Astrocyte (in vitro differentiated cells and primary cell): ENCODE measurements around the gene STARD13. TPM values are rescaled to one million over a fixed set of nuclear protein-coding genes. Genes with fewer than 3 reads are reported as not detected.
"Not testable (repeated sequence)": the region's sequence is repeated elsewhere in the genome, so short reads cannot be mapped to it uniquely, and the experiment has no call there.

Source experiments
- DNase-seq: peaks from one replicate; pipeline ENCODE4 v3.0.0-alpha.2; 2010; ENCODE audit warnings: low read depth
- FAIRE-seq: peaks from 2 replicates; lab custom pipeline; 2011; peaks lifted over from hg19 to GRCh38; lab: Jason Lieb, UNC
- H2AFZ ChIP-seq: 2 replicates; pipeline ENCODE4 v1.6.0; 2012; ENCODE audit warnings: low read depth, low read length, inconsistent platforms
- H3K27ac ChIP-seq: 2 replicates; pipeline ENCODE4 v1.5.1; 2011; ENCODE audit warnings: low read depth, low read length, inconsistent platforms
- H3K27me3 ChIP-seq: 2 replicates; pipeline ENCODE4 v1.6.0; 2011; ENCODE audit warnings: low read length, inconsistent platforms; ENCODE audit not compliant: insufficient read depth
- H3K36me3 ChIP-seq: 2 replicates; pipeline ENCODE4 v1.5.1; 2011; ENCODE audit warnings: low read length, inconsistent platforms; ENCODE audit not compliant: insufficient read depth
- H3K4me1 ChIP-seq: 2 replicates; pipeline ENCODE4 v1.5.1; 2011; ENCODE audit warnings: low read length, inconsistent platforms; ENCODE audit not compliant: insufficient read depth
- H3K4me2 ChIP-seq: 2 replicates; pipeline ENCODE4 v1.6.0; 2012; ENCODE audit warnings: low read length, inconsistent platforms
- H3K4me3 ChIP-seq: 2 replicates; pipeline ENCODE4 v1.5.1; 2011; ENCODE audit warnings: low read depth, mild to moderate bottlenecking, low read length, inconsistent platforms; ENCODE audit not compliant: insufficient read depth
- H3K79me2 ChIP-seq: 2 replicates; pipeline ENCODE4 v1.6.0; 2012; ENCODE audit warnings: mild to moderate bottlenecking, low read length, inconsistent platforms; ENCODE audit not compliant: insufficient read depth
- H3K9ac ChIP-seq: 2 replicates; pipeline ENCODE4 v1.6.0; 2012; ENCODE audit warnings: mild to moderate bottlenecking, low read length, inconsistent platforms
- H3K9me3 ChIP-seq: 2 replicates; pipeline ENCODE4 v1.5.1; 2012; ENCODE audit warnings: low read depth, mild to moderate bottlenecking, low read length, inconsistent platforms; ENCODE audit not compliant: insufficient read depth
- H4K20me1 ChIP-seq: 2 replicates; pipeline ENCODE4 v1.6.0; 2012; ENCODE audit warnings: low read length, inconsistent platforms; ENCODE audit not compliant: insufficient read depth
- H3K27ac Mint-ChIP-seq: one replicate; pipeline ENCODE4 v1.8.0; 2021; ENCODE audit warnings: mild to moderate bottlenecking, mixed read lengths; ENCODE audit not compliant: unreplicated experiment
- H3K27me3 Mint-ChIP-seq: one replicate; pipeline ENCODE4 v1.8.0; 2021; ENCODE audit warnings: low read depth, mixed read lengths; ENCODE audit not compliant: unreplicated experiment
- H3K36me3 Mint-ChIP-seq: one replicate; pipeline ENCODE4 v1.8.0; 2021; ENCODE audit warnings: low read depth, mixed read lengths; ENCODE audit not compliant: unreplicated experiment
- H3K4me1 Mint-ChIP-seq: one replicate; pipeline ENCODE4 v1.8.0; 2021; ENCODE audit warnings: low read depth, mixed read lengths; ENCODE audit not compliant: unreplicated experiment
- H3K4me3 Mint-ChIP-seq: one replicate; pipeline ENCODE4 v1.8.0; 2021; ENCODE audit warnings: mild to moderate bottlenecking, moderate library complexity, mixed read lengths; ENCODE audit not compliant: unreplicated experiment
- H3K9me3 Mint-ChIP-seq: one replicate; pipeline ENCODE4 v1.8.0; 2021; ENCODE audit warnings: mild to moderate bottlenecking, mixed read lengths; ENCODE audit not compliant: unreplicated experiment
- CTCF ChIP-seq: IDR thresholded peaks from 2 replicates; pipeline ENCODE4 v1.5.1; 2011; ENCODE audit warnings: low read depth, mild to moderate bottlenecking, inconsistent platforms, low read length, moderate library complexity; ENCODE audit not compliant: insufficient read depth
- EZH2 ChIP-seq: IDR thresholded peaks from 2 replicates; pipeline ENCODE4 v1.6.1; 2012; ENCODE audit warnings: mild to moderate bottlenecking, low read length, inconsistent platforms; ENCODE audit not compliant: insufficient read depth
- total RNA-seq: library from RNA; stranded (reverse); gene quantifications from 2 replicates; pipeline ENCODE4 v1.2.1, GENCODE V29; 2021

STARD13 gene
- total RNA-seq, 1 donor from 2014 or later, result 30.1 TPM

- peaks cover 5% of the 10 kb centered on the region for H3K36me3 Mint-ChIP-seq
- DNase-seq (no peak), FAIRE-seq (no peak)
- H3K4me2 ChIP-seq, result no peak overlapping the region
- TF ChIP-seq CTCF (no peak), EZH2 (no peak)
- peaks cover 4% of the 10 kb centered on the region for H3K36me3 ChIP-seq
- H3K27me3 Mint-ChIP-seq, result no peaks in the 10 kb centered on the region
- no peaks in the 10 kb centered on the region for H3K27me3 ChIP-seq
- no peak overlapping the region for H2AFZ ChIP-seq
- no peaks in the 10 kb centered on the region for H3K9me3 Mint-ChIP-seq
- no peak overlapping the region for H3K27ac ChIP-seq
- H3K27ac Mint-ChIP-seq, result no peak overlapping the region
- H3K79me2 ChIP-seq, result peaks cover 90% of the 10 kb centered on the region
- H3K4me3 Mint-ChIP-seq, result no peak overlapping the region
- H3K9ac ChIP-seq, result no peak overlapping the region
- peaks cover 27% of the 10 kb centered on the region for H3K4me1 Mint-ChIP-seq
- no peaks in the 10 kb centered on the region for H3K9me3 ChIP-seq
- no peak overlapping the region for H3K4me3 ChIP-seq
- peaks cover 14% of the 10 kb centered on the region for H3K4me1 ChIP-seq
- no peaks in the 10 kb centered on the region for H4K20me1 ChIP-seq
Observed at GRCh38 chr13:33179463-33179862, 106.1 kb downstream of the STARD13 start.

- FAIRE-seq (peak; percentile 23), DNase-seq (no peak)
- Mint-ChIP-seq H3K4me1 (peaks cover 18% of the 10 kb centered on the region), H3K27me3 (no peaks in the 10 kb centered on the region), H3K4me3 (no peak overlapping the region), H3K9me3 (no peaks in the 10 kb centered on the region), H3K36me3 (peaks cover 4% of the 10 kb centered on the region), H3K27ac (no peak overlapping the region)
- no peak overlapping the region for H3K27ac ChIP-seq
- no peak for TF ChIP-seq EZH2
- no peak for TF ChIP-seq CTCF
- H3K4me1 ChIP-seq, result peaks cover 8% of the 10 kb centered on the region
- no peaks in the 10 kb centered on the region for H3K27me3 ChIP-seq
- peaks cover 7% of the 10 kb centered on the region for H3K36me3 ChIP-seq
- no peak overlapping the region for H3K4me3 ChIP-seq
- no peak overlapping the region for H2AFZ ChIP-seq
- peaks cover 90% of the 10 kb centered on the region for H3K79me2 ChIP-seq
- H3K4me2 ChIP-seq, result no peak overlapping the region
- no peaks in the 10 kb centered on the region for H3K9me3 ChIP-seq
- no peaks in the 10 kb centered on the region for H4K20me1 ChIP-seq
- no peak overlapping the region for H3K9ac ChIP-seq
Observed at GRCh38 chr13:33178209-33178840, 107.2 kb downstream of the STARD13 start.

GRCh38 chr13:33177340-33178208 lies 108.0 kb downstream of the STARD13 start:
- H3K4me2 ChIP-seq, H2AFZ ChIP-seq, H3K27me3 Mint-ChIP-seq, H3K9me3 Mint-ChIP-seq, H3K27me3 ChIP-seq, H3K36me3 ChIP-seq, H3K4me3 ChIP-seq, DNase-seq, H3K9me3 ChIP-seq, H3K9ac ChIP-seq, H3K36me3 Mint-ChIP-seq, H3K27ac Mint-ChIP-seq, H3K4me1 ChIP-seq, H4K20me1 ChIP-seq, H3K27ac ChIP-seq, H3K4me3 Mint-ChIP-seq, FAIRE-seq: not testable (repeated sequence)
- peaks cover 17% of the 10 kb centered on the region for H3K4me1 Mint-ChIP-seq
- peaks cover 90% of the 10 kb centered on the region for H3K79me2 ChIP-seq
